ENCODE results near the gene DNASE2B. TPM values are rescaled to one million over a fixed set of nuclear protein-coding genes. Genes with fewer than 3 reads are reported as not detected.

The DNASE2B gene
- polyA plus RNA-seq, 2 of the 4 experiments (the other 2 are of a cell fraction) = not detected

DNA sequence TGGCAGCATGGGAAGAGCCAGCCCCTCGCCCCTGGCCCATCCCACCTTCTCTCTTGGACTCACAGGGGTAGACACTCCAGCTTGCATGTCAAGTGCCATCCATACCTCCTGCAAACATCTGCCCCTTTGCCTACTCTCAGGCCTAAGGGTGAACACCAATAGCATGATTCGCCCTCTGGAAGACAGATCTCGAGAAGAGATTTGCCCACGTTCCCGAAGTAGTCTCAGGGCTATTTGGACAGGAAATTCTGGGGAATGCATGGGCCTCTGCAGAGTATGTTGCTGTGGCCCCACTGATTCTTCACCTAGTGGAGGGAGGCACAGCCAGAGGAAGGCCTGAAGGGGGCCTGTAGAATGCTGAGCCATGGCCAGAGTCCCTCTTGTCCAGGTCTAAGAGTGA lies 29.8 kb upstream of the DNASE2B start:
- ChIA-PET CTCF (no interaction called here), POLR2A (no interaction called here)
- Histone ChIP-seq H3K4me3 (no peak overlapping the region), H3K4me1 (peaks cover 18% of the 10 kb centered on the region), H3K9me3 (0 out of 3 replicates have a peak, but pooled peaks cover 5% of the 10 kb centered on the region), H3K4me2 (no peak overlapping the region), H3K27ac (no peak overlapping the region)
- DNase-seq (ENCODE audit: low read depth in 1 of 2, low spot score in 1 of 2) = no peak
- TF ChIP-seq JUN (IDR thresholded peaks at IDR 0.05) = no peak
- no peak for ATAC-seq
- no peak for FAIRE-seq
- WGBS (ENCODE audit: missing lambda C conversion rate) = 91% methylated on average over 5 of the region's 5 CpGs

- H3K9me3 ChIP-seq = 0 out of 3 replicates have a peak, but pooled peaks cover 5% of the 10 kb centered on the region
- no peak for DNase-seq (ENCODE audit: low read depth in 1 of 2, low spot score in 1 of 2)
- 71% methylated on average over 1 of the region's 1 CpG for WGBS (ENCODE audit: missing lambda C conversion rate)
- ChIA-PET CTCF (interaction anchor here (1.2 to 1.4 kb wide), 2 partner anchors 10 to 17 kb away, joined by 3 read pairs; no protein-coding TSS in a partner anchor), POLR2A (no interaction called here)
- H3K4me1 ChIP-seq = peaks cover 13% of the 10 kb centered on the region
- no peak overlapping the region for H3K4me2 ChIP-seq
- H3K27ac ChIP-seq = no peak overlapping the region
- no peak for ATAC-seq
- no peak for FAIRE-seq
- TF ChIP-seq, protein P1, sequence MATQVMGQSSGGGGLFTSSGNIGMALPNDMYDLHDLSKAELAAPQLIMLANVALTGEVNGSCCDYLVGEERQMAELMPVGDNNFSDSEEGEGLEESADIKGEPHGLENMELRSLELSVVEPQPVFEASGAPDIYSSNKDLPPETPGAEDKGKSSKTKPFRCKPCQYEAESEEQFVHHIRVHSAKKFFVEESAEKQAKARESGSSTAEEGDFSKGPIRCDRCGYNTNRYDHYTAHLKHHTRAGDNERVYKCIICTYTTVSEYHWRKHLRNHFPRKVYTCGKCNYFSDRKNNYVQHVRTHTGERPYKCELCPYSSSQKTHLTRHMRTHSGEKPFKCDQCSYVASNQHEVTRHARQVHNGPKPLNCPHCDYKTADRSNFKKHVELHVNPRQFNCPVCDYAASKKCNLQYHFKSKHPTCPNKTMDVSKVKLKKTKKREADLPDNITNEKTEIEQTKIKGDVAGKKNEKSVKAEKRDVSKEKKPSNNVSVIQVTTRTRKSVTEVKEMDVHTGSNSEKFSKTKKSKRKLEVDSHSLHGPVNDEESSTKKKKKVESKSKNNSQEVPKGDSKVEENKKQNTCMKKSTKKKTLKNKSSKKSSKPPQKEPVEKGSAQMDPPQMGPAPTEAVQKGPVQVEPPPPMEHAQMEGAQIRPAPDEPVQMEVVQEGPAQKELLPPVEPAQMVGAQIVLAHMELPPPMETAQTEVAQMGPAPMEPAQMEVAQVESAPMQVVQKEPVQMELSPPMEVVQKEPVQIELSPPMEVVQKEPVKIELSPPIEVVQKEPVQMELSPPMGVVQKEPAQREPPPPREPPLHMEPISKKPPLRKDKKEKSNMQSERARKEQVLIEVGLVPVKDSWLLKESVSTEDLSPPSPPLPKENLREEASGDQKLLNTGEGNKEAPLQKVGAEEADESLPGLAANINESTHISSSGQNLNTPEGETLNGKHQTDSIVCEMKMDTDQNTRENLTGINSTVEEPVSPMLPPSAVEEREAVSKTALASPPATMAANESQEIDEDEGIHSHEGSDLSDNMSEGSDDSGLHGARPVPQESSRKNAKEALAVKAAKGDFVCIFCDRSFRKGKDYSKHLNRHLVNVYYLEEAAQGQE (IDR thresholded peaks at IDR 0.05) = no peak
- TF ChIP-seq HEYL (CRISPR knock-in tag; IDR thresholded peaks at IDR 0.05) (no peak), FOXS1 (CRISPR knock-in tag; IDR thresholded peaks at IDR 0.05) (no peak), BHLHE40 (IDR thresholded peaks at IDR 0.05; ENCODE audit: low read depth, low read length) (no peak), HOXA7 (CRISPR knock-in tag; IDR thresholded peaks at IDR 0.05) (no peak), TFCP2L1 (CRISPR knock-in tag; IDR thresholded peaks at IDR 0.05) (no peak), MYC (IDR thresholded peaks at IDR 0.05; ENCODE audit: borderline replicate concordance, low read length) (no peak), TP53 (CRISPR knock-in tag; IDR thresholded peaks at IDR 0.05) (no peak), USF2 (IDR thresholded peaks at IDR 0.05) (no peak), EHMT2 (IDR thresholded peaks at IDR 0.05; ENCODE audit: low read depth) (no peak), RFX5 (IDR thresholded peaks at IDR 0.05) (no peak), CTCF (IDR thresholded peaks at IDR 0.05) (no peak)
- TF ChIP-seq, protein P2, sequence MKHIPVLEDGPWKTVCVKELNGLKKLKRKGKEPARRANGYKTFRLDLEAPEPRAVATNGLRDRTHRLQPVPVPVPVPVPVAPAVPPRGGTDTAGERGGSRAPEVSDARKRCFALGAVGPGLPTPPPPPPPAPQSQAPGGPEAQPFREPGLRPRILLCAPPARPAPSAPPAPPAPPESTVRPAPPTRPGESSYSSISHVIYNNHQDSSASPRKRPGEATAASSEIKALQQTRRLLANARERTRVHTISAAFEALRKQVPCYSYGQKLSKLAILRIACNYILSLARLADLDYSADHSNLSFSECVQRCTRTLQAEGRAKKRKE (CRISPR knock-in tag; IDR thresholded peaks at IDR 0.05; ENCODE audit: low read depth) = no peak
- TF ChIP-seq, protein P3, sequence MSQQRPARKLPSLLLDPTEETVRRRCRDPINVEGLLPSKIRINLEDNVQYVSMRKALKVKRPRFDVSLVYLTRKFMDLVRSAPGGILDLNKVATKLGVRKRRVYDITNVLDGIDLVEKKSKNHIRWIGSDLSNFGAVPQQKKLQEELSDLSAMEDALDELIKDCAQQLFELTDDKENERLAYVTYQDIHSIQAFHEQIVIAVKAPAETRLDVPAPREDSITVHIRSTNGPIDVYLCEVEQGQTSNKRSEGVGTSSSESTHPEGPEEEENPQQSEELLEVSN (IDR thresholded peaks at IDR 0.05; ENCODE audit: borderline replicate concordance, low read depth) = no peak
- no peak overlapping the region for H3K4me3 ChIP-seq
These were observed 28.0 kb upstream of the DNASE2B start for GRCh38 chr1:84370266-84370665.

Data from A549 (cell line).